Measurements from ENCODE around the gene RELB. TPM values are rescaled to one million over a fixed set of nuclear protein-coding genes. Genes with fewer than 3 reads are reported as not detected.
A peak's percentile ranks its signal among the peaks of the same experiment; 100 is the strongest.

RELB gene
- total RNA-seq, 1 experiment from 2014 or later: 24.8 TPM

- no peak for DNase-seq (ENCODE audit: low read depth)
- in situ Hi-C loops (cut with HindIII; ENCODE audit: low pct_unique_long_range_greater_than_20kb, low sequenced_read_pairs): no loop called here
Observed at GRCh38 chr19:45010306-45010705, 9.0 kb downstream of the RELB start.

DNA sequence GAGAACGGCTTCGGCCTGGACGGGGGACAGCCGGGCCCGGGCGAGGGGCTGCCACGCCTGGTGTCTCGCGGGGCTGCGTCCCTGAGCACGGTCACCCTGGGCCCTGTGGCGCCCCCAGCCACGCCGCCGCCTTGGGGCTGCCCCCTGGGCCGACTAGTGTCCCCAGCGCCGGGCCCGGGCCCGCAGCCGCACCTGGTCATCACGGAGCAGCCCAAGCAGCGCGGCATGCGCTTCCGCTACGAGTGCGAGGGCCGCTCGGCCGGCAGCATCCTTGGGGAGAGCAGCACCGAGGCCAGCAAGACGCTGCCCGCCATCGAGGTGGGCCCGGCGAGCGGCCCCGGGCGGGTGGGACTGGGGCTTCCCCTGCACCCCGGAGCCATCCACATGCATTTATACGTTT, 10.7 kb downstream of the RELB start:
- no peak for DNase-seq (ENCODE audit: low read depth)
- in situ Hi-C loops (cut with HindIII; ENCODE audit: low pct_unique_long_range_greater_than_20kb, low sequenced_read_pairs): no loop called here

DNA sequence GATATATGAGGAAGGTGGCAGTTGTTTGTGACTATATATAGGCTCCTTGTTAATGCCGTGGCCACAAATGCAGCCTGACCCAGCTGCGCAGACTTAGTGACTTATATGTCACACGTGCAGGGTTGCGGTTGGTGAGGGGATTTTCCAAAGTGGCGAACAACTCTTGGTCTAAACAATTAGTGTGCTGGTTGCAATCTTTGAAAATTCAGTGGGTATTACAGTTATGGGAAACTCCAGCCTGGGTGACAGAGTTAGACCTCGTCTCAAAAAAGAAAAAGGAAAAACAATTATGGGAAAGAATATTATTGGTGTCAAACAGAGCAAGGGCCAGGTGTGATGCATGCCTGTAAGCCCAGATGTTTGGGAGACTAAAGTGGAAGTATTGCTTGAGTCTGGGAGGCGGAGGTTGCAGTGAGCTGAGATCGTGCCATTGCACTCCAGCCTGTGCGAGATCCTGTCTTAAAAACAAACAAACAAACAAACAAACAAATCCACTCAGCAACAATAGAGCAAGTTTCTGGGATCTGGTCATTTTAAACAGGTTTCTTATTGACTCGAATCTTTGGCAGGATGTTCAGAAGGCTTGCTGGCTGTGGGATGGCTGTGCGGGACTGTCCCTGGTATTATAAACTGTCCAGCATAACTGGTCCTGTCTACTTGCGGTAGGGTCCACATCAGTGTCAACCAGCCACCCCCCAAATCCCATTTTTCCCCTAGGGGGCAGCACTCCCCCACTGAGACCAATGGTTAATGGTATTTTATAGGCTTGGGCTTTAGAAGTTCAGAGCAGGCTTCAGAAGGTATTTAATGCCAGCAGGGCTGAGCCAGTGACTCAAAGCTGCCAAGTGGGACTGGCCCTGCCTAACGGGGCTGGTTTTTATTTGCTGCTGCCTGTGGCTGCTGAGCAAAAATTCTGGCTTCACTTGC, 15.4 kb downstream of the RELB start:
- DNase-seq (ENCODE audit: low read depth): peak; percentile 57

GRCh38 chr19:45019187-45019586, 17.9 kb downstream of the RELB start:
- in situ Hi-C loops (cut with HindIII; ENCODE audit: low pct_unique_long_range_greater_than_20kb, low sequenced_read_pairs): no loop called here
- no peak for DNase-seq (ENCODE audit: low read depth)

More for the DNA sequence above, 15.4 kb downstream of the RELB start:
- in situ Hi-C loops (cut with HindIII; ENCODE audit: low pct_unique_long_range_greater_than_20kb, low sequenced_read_pairs): no loop called here

- in situ Hi-C loops (cut with HindIII; ENCODE audit: low pct_unique_long_range_greater_than_20kb, low sequenced_read_pairs): no loop called here
- no peak for DNase-seq (ENCODE audit: low read depth)
Observed at GRCh38 chr19:45020071-45020470, 18.8 kb downstream of the RELB start.

DNA sequence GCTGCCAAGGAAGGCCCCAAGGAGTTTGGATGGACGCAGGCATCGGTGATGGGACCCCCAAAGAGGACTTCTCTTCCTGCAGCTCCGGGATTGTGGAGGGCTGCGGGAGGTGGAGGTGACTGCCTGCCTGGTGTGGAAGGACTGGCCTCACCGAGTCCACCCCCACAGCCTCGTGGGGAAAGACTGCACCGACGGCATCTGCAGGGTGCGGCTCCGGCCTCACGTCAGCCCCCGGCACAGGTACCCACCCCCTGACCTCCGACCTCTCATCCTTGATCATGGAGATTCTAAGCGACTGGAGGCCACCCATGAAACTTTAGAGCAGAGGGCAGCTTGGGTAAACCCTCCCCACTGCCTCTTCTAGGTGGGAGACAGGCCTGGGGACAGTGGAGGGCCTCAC, 20.7 kb downstream of the RELB start:
- in situ Hi-C loops (cut with HindIII; ENCODE audit: low pct_unique_long_range_greater_than_20kb, low sequenced_read_pairs): no loop called here
- no peak for DNase-seq (ENCODE audit: low read depth)

DNA sequence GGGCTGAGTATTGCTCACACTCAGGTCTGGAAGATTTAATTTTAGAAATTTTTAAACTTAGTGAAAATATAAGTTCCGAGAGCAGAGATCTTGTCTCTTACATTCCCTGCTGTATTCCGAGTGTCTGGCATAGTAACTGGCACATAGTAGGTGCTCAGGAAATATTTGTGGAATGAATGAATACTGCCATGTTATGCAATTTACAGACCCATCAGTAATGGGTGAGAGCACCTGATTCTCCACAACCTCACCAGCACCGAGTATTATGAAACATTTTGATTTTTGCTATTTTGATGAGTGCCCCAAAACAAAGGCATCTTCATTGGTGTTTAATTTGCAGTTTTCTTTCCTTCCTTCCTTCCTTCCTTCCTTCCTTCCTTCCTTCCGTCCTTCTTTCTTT, 21.8 kb downstream of the RELB start:
- DNase-seq (ENCODE audit: low read depth): no peak
- in situ Hi-C loops (cut with HindIII; ENCODE audit: low pct_unique_long_range_greater_than_20kb, low sequenced_read_pairs): no loop called here

DNA sequence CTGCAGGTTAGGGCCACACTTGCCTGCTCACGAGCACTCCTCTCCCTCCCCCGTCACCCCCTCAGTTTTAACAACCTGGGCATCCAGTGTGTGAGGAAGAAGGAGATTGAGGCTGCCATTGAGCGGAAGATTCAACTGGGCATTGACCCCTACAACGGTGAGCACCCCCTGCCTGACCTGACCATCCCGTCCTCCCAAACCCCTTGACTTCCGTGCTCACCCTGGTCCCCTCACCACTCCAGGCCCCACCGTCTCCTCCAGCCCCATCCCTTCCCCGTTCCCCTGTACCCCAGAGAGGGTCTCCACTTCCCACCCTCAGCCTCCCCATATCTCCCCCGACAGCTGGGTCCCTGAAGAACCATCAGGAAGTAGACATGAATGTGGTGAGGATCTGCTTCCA, 24.0 kb downstream of the RELB start:
- in situ Hi-C loops (cut with HindIII; ENCODE audit: low pct_unique_long_range_greater_than_20kb, low sequenced_read_pairs): no loop called here
- no peak for DNase-seq (ENCODE audit: low read depth)

- in situ Hi-C loops (cut with HindIII; ENCODE audit: low pct_unique_long_range_greater_than_20kb, low sequenced_read_pairs): no loop called here
Observed at GRCh38 chr19:45027371-45027770, 26.1 kb downstream of the RELB start.

GRCh38 chr19:45030825-45031224, 29.6 kb downstream of the RELB start:
- DNase-seq (ENCODE audit: low read depth): no peak
- in situ Hi-C loops (cut with HindIII; ENCODE audit: low pct_unique_long_range_greater_than_20kb, low sequenced_read_pairs): no loop called here

More at GRCh38 chr19:45027371-45027770, 26.1 kb downstream of the RELB start:
- DNase-seq (ENCODE audit: low read depth): no peak

DNA sequence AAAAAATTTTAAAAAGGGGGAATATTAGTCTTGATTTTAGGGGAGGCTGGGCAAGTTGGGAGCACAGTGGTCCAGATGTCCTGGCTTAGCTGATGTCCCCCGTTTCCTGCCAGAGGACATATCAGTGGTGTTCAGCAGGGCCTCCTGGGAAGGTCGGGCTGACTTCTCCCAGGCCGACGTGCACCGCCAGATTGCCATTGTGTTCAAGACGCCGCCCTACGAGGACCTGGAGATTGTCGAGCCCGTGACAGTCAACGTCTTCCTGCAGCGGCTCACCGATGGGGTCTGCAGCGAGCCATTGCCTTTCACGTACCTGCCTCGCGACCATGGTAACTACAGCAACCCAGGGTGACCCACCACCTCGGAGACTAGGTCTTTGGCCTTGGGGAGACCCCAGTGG, 31.2 kb downstream of the RELB start:
- in situ Hi-C loops (cut with HindIII; ENCODE audit: low pct_unique_long_range_greater_than_20kb, low sequenced_read_pairs): no loop called here
- no peak for DNase-seq (ENCODE audit: low read depth)

GRCh38 chr19:45035755-45036154, 34.5 kb downstream of the RELB start:
- in situ Hi-C loops (cut with HindIII; ENCODE audit: low pct_unique_long_range_greater_than_20kb, low sequenced_read_pairs): no loop called here
- no peak for DNase-seq (ENCODE audit: low read depth)

- DNase-seq (ENCODE audit: low read depth): no peak
- in situ Hi-C loops (cut with HindIII; ENCODE audit: low pct_unique_long_range_greater_than_20kb, low sequenced_read_pairs): no loop called here
Observed at GRCh38 chr19:45037393-45038169, 36.3 kb downstream of the RELB start.

GRCh38 chr19:45038931-45039893, 37.9 kb downstream of the RELB start, which contains the start of gene CLASRP:
Gene CLASRP (plus strand): TSS chr19:45039045. CDS start chr19:45040213, 1,168 bp downstream.
- peak; percentile 92 for DNase-seq (ENCODE audit: low read depth)
- in situ Hi-C loops (cut with HindIII; ENCODE audit: low pct_unique_long_range_greater_than_20kb, low sequenced_read_pairs): no loop called here

DNA sequence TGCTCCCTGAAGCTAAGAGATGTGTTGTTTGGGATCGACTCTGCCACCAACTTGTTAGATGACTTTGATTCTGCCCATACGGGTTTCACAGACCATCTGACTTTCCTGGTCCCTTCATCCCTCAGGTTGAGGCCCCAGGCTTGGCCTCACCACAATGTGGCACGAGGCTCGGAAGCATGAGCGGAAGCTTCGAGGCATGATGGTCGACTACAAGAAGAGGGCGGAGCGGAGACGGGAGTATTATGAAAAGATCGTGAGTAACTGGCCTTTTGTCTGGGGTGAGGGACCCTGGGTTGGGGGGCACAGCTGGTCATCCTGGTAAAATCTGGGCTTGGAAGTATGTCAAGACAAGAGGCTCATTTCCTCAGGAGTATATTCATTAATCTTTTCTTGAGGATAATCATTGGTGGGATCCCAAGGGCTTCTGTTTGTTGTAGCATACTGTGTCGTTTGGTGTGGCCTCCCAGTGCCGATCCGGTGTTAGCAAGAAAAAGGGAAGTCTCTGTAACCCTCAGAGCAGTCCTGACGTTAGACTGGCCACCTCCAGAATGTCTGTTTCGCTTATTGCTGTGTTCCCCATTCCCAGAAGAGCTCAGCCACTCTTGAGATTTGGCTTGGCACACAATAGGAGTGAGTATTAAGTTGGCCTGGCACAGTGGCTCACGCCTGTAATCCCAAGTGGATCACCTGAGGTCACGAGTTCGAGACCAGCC, 39.0 kb downstream of the RELB start:
- in situ Hi-C loops (cut with HindIII; ENCODE audit: low pct_unique_long_range_greater_than_20kb, low sequenced_read_pairs): no loop called here

DNA sequence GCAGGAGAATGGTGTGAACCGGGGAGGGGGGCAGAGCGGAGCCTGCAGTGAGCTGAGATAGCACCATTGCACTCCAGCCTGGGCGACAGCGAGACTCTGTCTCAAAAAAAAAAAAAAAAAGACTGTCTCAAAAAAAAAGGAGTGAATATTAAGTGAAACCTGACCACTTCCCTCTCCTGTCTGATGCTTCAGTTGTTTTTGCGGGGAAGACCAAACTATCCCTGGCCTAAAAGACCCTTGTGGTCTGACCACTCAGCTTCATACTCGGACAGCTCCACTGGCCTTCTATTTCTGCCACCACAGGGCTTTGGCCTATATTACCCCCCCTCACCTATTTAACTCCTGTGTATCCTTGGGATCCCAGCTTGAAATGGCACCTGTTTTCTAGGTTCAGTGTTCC, 39.9 kb downstream of the RELB start:
- no peak for DNase-seq (ENCODE audit: low read depth)
- in situ Hi-C loops (cut with HindIII; ENCODE audit: low pct_unique_long_range_greater_than_20kb, low sequenced_read_pairs): no loop called here

More for the DNA sequence above, 39.0 kb downstream of the RELB start:
- no peak for DNase-seq (ENCODE audit: low read depth)

- in situ Hi-C loops (cut with HindIII; ENCODE audit: low pct_unique_long_range_greater_than_20kb, low sequenced_read_pairs): no loop called here
- no peak for DNase-seq (ENCODE audit: low read depth)
Observed at GRCh38 chr19:45045671-45046353, 44.5 kb downstream of the RELB start.

Data from Caki2 (cell line).